HCT116 (cell line): ENCODE data around the gene SETD3. TPM values are rescaled to one million over a fixed set of nuclear protein-coding genes. Genes with fewer than 3 reads are reported as not detected.

Experiments used
- ATAC-seq: fragments of 200-7000 bp; cut with Tn5 transposase; 2 replicates; pipeline ENCODE4 v1.9.1; 2020; ENCODE audit warnings: mild to moderate bottlenecking, moderate library complexity
- Bru-seq: library from RNA; stranded (reverse); fragments of 400-500 nt; gene quantifications from one replicate; lab custom pipeline; 2021; lab: Mats Ljungman, UMichigan
- BruChase-seq, 2 experiments: library from RNA; stranded (reverse); fragments of 400-500 nt; gene quantifications; one replicate each; lab custom pipeline; 2021; lab: Mats Ljungman, UMichigan
- BruUV-seq: library from RNA; stranded (reverse); fragments of 400-500 nt; replicated peaks from 2 replicates; lab custom pipeline; 2021; lab: Mats Ljungman, UMichigan
- CTCF ChIA-PET: fragments of 300-600 bp; sonication (Branson Sonifier 250); formaldehyde crosslinking; loops from one replicate; lab custom pipeline; 2021; ENCODE audit warnings: antibody characterized with exemption; lab: Charles Lee
- POLR2A ChIA-PET: fragments of 300-600, 350-600 bp; sonication (Branson Sonifier 250); formaldehyde crosslinking; loops from one replicate; lab custom pipeline; 2021; ENCODE audit warnings: antibody characterized with exemption; lab: Charles Lee
- RAD21 ChIA-PET, 2 experiments: fragments of 300-600 bp; sonication (Branson Sonifier 250); formaldehyde crosslinking; loops; one replicate each; lab custom pipeline; 2023; ENCODE audit warnings: low total read pairs in 2 of 2; ENCODE audit not compliant: uncharacterized antibody in 2 of 2, unreplicated experiment in 2 of 2, low non-redundant PET in 1 of 2; lab: Charles Lee
- DNase-seq: peaks from one replicate; pipeline ENCODE4 v3.0.0-alpha.2; 2010; ENCODE audit warnings: low read depth, low spot score
- H2AFZ ChIP-seq: fragments of 200-600 bp; shearing (Covaris generic), sonication (generic); 2 replicates; pipeline ENCODE4 v1.6.1; 2017; ENCODE audit warnings: low read depth, mixed run types, mixed read lengths, antibody characterized with exemption, low read length; ENCODE audit not compliant: poor library complexity, severe bottlenecking
- H3K27ac ChIP-seq: 2 replicates; pipeline ENCODE4 v1.5.1; 2012; ENCODE audit warnings: low read depth, low read length
- H3K27me3 ChIP-seq: fragments of 200-600 bp; sonication (generic); 2 replicates; pipeline ENCODE4 v1.6.1; 2016; ENCODE audit warnings: mixed run types, low read length, mixed read lengths; ENCODE audit not compliant: insufficient read depth
- H3K36me3 ChIP-seq, 2 experiments: fragments of 200-500 bp in 1 of 2; fragments of 200-600 bp in 1 of 2; sonication (Bioruptor generic) in 1 of 2; sonication (generic) in 1 of 2; 2 replicates each; pipeline versions ENCODE4 v1.5.1 to v1.6.1; 2014 to 2016; ENCODE audit warnings: low read length in 2 of 2, inconsistent platforms in 1 of 2, mixed read lengths in 1 of 2, mixed run types in 1 of 2; ENCODE audit not compliant: insufficient read depth in 2 of 2, control insufficient read depth in 1 of 2
- H3K4me1 ChIP-seq, 2 experiments: fragments of 200-600 bp in 1 of 2; sonication (generic) in 1 of 2; 2 replicates each; pipeline versions ENCODE4 v1.5.1 to v1.6.1; 2012 to 2017; ENCODE audit warnings: low read length in 2 of 2, inconsistent platforms in 1 of 2, mild to moderate bottlenecking in 1 of 2, mixed read lengths in 1 of 2, mixed run types in 1 of 2, moderate library complexity in 1 of 2; ENCODE audit not compliant: insufficient read depth in 2 of 2, control insufficient read depth in 1 of 2
- H3K4me2 ChIP-seq: fragments of 200-600 bp; sonication (generic); 2 replicates; pipeline ENCODE4 v1.6.1; 2017; ENCODE audit warnings: mixed run types, low read length, mixed read lengths
- H3K4me3 ChIP-seq, 2 experiments: fragments of 200-600 bp in 1 of 2; sonication (generic) in 1 of 2; replicated peaks in 1 of 2; 2 replicates each; pipeline ENCODE4 v1.5.1; 2011 to 2016; ENCODE audit warnings: low read length in 2 of 2, control low read depth in 1 of 2, low read depth in 1 of 2, mild to moderate bottlenecking in 1 of 2, mixed read lengths in 1 of 2, mixed run types in 1 of 2
- H3K79me2 ChIP-seq: fragments of 200-600 bp; sonication (generic); 2 replicates; pipeline ENCODE4 v1.6.1; 2017; ENCODE audit warnings: mild to moderate bottlenecking, mixed run types, low read length, moderate library complexity, mixed read lengths; ENCODE audit not compliant: insufficient read depth
- H3K9ac ChIP-seq: fragments of 200-600 bp; sonication (generic); 2 replicates; pipeline ENCODE4 v1.6.1; 2016; ENCODE audit warnings: low read length, mixed read lengths
- H3K9me2 ChIP-seq: fragments of 200-600 bp; sonication (generic), shearing (Covaris generic); 2 replicates; pipeline ENCODE4 v1.6.1; 2017; ENCODE audit warnings: mixed run types, mild to moderate bottlenecking, moderate library complexity; ENCODE audit not compliant: insufficient read depth
- H3K9me3 ChIP-seq, 2 experiments: fragments of 200-500 bp in 1 of 2; fragments of 200-600 bp in 1 of 2; sonication (Bioruptor generic) in 1 of 2; sonication (generic) in 1 of 2; 2 replicates each; pipeline ENCODE4 v1.6.1; 2014 to 2017; ENCODE audit warnings: low read length in 2 of 2, mixed read lengths in 2 of 2, inconsistent platforms in 1 of 2, low read depth in 1 of 2, mild to moderate bottlenecking in 1 of 2, mixed run types in 1 of 2, moderate library complexity in 1 of 2; ENCODE audit not compliant: control insufficient read depth in 1 of 2, insufficient read depth in 1 of 2
- H4K20me1 ChIP-seq: fragments of 200-600 bp; sonication (generic), shearing (Covaris generic); 2 replicates; pipeline ENCODE4 v1.6.1; 2017; ENCODE audit warnings: mixed run types, mild to moderate bottlenecking, moderate library complexity; ENCODE audit not compliant: insufficient read depth
- CTCF ChIP-seq, 3 experiments: fragments of 200-600 bp in 1 of 3; sonication (generic) in 1 of 3; IDR thresholded peaks in 2 of 3; conservative IDR thresholded peaks in 1 of 3; 2 replicates each; pipeline ENCODE4 v1.5.1; 2012 to 2017; ENCODE audit warnings: low read depth in 2 of 3, low read length in 2 of 3, antibody characterized with exemption in 1 of 3, borderline replicate concordance in 1 of 3, control low read depth in 1 of 3, mild to moderate bottlenecking in 1 of 3, mixed read lengths in 1 of 3, mixed run types in 1 of 3, moderate library complexity in 1 of 3; ENCODE audit not compliant: insufficient read depth in 1 of 3
- MAX ChIP-seq: IDR thresholded peaks from 2 replicates; pipeline ENCODE4 v1.6.1; 2012
- POLR2AphosphoS5 ChIP-seq: IDR thresholded peaks from 2 replicates; pipeline ENCODE4 v1.6.1; 2011; ENCODE audit warnings: mild to moderate bottlenecking, low read depth, low read length, moderate library complexity
- SP1 ChIP-seq: IDR thresholded peaks from 2 replicates; pipeline ENCODE4 v1.6.1; 2012; ENCODE audit warnings: low read depth
- ZFX ChIP-seq: fragments of 450-650 bp; IDR thresholded peaks from 2 replicates; pipeline ENCODE4 v1.6.1; 2017
- intact Hi-C: fragments of 100-400 bp; cut with micrococcal nuclease; formaldehyde crosslinking; loops from 2 replicates; pipeline ENCODE4 v1.10.0; 2022
- long read RNA-seq: library from polyadenylated mRNA; unstranded; transcript quantifications from one replicate; pipeline ENCODE4 v2.0.0, GENCODE V29; 2021; ENCODE audit not compliant: unreplicated experiment
- polyA plus RNA-seq: library from polyadenylated mRNA; unstranded; fragments of >200 nt; gene quantifications from 2 replicates; pipeline ENCODE4 v1.2.1, GENCODE V29; 2012; ENCODE audit warnings: missing spikeins
- total RNA-seq: library from RNA; stranded (reverse); gene quantifications from one replicate; pipeline ENCODE4 v1.2.1, GENCODE V29; 2021; ENCODE audit not compliant: unreplicated experiment

SETD3 gene
- total RNA-seq (46.6 TPM), Bru-seq, nascent RNA (percentile 75 among the genes with signal in this experiment), BruChase-seq, experiment 1, labeled RNA remaining after a 6-hour chase (percentile 78 among the genes with signal in this experiment), BruChase-seq, experiment 2, labeled RNA remaining after a 2-hour chase (percentile 83 among the genes with signal in this experiment)
- 15.3 and 21.7 TPM in 2 replicates for polyA plus RNA-seq
- long read RNA-seq, transcript SETD3-202 (13 exons, 2,878 nt), result major isoform, 84 of 121 reads
- long read RNA-seq, partial matches to known transcripts, result 9 of 121 reads
- long read RNA-seq, other reads (novel, unspliced or antisense), result 26 of 121 reads

- Histone ChIP-seq H3K27me3 (no peaks in the 10 kb centered on the region), H3K4me1 (peaks cover 12 to 18% of the 10 kb centered on the region in 2 experiments; a peak in 3 of 4 replicates), H3K4me3 (peak within 1 kb of the TSS; percentile 76 to 89), H4K20me1 (peaks cover 23% of the 10 kb centered on the region; the same call in 1 of the 2 replicates), H3K9ac (peak within 1 kb of the TSS; percentile 93), H3K9me2 (no peaks in the 10 kb centered on the region)
- TF ChIP-seq CTCF (IDR thresholded peaks at IDR 0.05 in 2 of 3, conservative IDR thresholded peaks at IDR 0.05 in 1 of 3; ENCODE audit: borderline replicate concordance in 1 of 3, insufficient read depth in 1 of 3, low read depth in 2 of 3, low read length in 2 of 3) (peak in 2 of 3 experiments; percentile 9 to 27; a peak in 1 of 6 replicates), SP1 (no peak), ZFX (peak; percentile 77), MAX (peak; percentile 43; the same call in 1 of the 2 replicates), POLR2AphosphoS5 (peak; percentile 56; the same call in 1 of the 2 replicates)
- TF ChIP-seq, all 23 proteins: peak for 4
- Histone ChIP-seq H3K4me2 (peak within 1 kb of the TSS; percentile 96), H3K9me3 (no peaks in the 10 kb centered on the region), H3K27ac (peak within 1 kb of the TSS; percentile 86), H2AFZ (no peak within 1 kb of the TSS), H3K36me3 (no peaks in the 10 kb centered on the region), H3K79me2 (peaks cover 90% of the 10 kb centered on the region)
- DNase-seq (peak; percentile 13), ATAC-seq (0 out of 2 replicates have a peak, but pooled peaks have one; percentile 0)
- POLR2A ChIA-PET, result interaction anchor here (1.0 to 1.2 kb wide), 4 partner anchors 12 to 120 kb away, joined by 3 to 5 read pairs (median 4); no protein-coding TSS in a partner anchor
- intact Hi-C loops, result loop anchor here (2.0 kb wide), 1 partner anchor 125 kb away; the partner anchor contains the start of gene CCDC85C
- CTCF ChIA-PET, result interaction anchor here (0.6 to 0.9 kb wide), 4 partner anchors 87 to 204 kb away, joined by 3 to 4 read pairs (median 4); partner anchors contain the start of gene CYP46A1
- RAD21 ChIA-PET, result no interaction called here
- no TSS peak for BruUV-seq
Observed at GRCh38 chr14:99479906-99480869, at the start of gene SETD3. Gene SETD3 (minus strand): TSS chr14:99480859. CDS start chr14:99465805, 15,054 bp downstream.
